Tibial nerve (tissue), 3 donors: Measurements from ENCODE around the gene PARP3.

ENCODE experiments used
- POLR2A ChIP-seq, 2 donors: fragments of 450-650 bp; IDR thresholded peaks; one replicate each; pipeline ENCODE4 v1.6.1; 2017; ENCODE audit warnings: antibody characterized with exemption in 2 of 2, mild to moderate bottlenecking in 2 of 2, moderate library complexity in 2 of 2
- TF ChIP-seq, protein P1 (sequence below), 5 experiments: fragments of 200-600 bp in 3 of 5; fragments of 450-650 bp in 2 of 5; sonication (generic) in 3 of 5; IDR thresholded peaks; one replicate each; pipeline ENCODE4 v1.5.1; 2016 to 2019; ENCODE audit warnings: antibody characterized with exemption in 5 of 5, mild to moderate bottlenecking in 3 of 5, moderate library complexity in 2 of 5

DNA sequence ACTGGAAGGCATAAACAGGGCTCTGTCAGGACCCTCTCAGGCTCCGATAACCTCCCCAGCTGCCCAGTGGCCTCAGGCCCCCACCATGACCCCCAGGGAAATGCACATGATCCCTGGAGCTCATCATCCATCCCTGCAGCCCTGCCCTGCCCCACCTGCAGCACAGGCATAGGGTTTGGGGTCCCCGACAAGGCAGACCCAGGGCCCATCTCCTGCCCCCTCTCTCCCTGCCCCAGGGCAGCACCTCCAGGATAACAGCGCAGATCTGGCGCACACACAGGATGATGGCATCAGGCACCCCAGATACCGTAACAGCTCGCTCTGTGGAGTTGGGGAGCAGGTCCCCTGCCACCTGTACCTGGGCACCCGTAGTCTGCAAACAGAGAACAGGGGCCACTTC lies 17.5 kb downstream of the PARP3 start:
- TF ChIP-seq, protein P1, sequence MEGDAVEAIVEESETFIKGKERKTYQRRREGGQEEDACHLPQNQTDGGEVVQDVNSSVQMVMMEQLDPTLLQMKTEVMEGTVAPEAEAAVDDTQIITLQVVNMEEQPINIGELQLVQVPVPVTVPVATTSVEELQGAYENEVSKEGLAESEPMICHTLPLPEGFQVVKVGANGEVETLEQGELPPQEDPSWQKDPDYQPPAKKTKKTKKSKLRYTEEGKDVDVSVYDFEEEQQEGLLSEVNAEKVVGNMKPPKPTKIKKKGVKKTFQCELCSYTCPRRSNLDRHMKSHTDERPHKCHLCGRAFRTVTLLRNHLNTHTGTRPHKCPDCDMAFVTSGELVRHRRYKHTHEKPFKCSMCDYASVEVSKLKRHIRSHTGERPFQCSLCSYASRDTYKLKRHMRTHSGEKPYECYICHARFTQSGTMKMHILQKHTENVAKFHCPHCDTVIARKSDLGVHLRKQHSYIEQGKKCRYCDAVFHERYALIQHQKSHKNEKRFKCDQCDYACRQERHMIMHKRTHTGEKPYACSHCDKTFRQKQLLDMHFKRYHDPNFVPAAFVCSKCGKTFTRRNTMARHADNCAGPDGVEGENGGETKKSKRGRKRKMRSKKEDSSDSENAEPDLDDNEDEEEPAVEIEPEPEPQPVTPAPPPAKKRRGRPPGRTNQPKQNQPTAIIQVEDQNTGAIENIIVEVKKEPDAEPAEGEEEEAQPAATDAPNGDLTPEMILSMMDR (IDR thresholded peaks at IDR 0.05), result no peak
- no peak for TF ChIP-seq POLR2A (IDR thresholded peaks at IDR 0.05)
